SK-N-SH treated with all-trans-retinoic acid at 6 μM for 48 hours (cell line): Measurements from ENCODE around the gene CRACR2A.

Source experiments
- ATAC-seq: fragments of 200-7000 bp; cut with Tn5 transposase; 3 replicates; pipeline ENCODE4 v1.9.1; 2020; ENCODE audit warnings: mild to moderate bottlenecking, moderate library complexity
- ARNTL ChIP-seq: fragments of 450-650 bp; formaldehyde crosslinking; IDR thresholded peaks from 2 replicates; pipeline ENCODE4 v1.5.0; 2020; ENCODE audit warnings: low read depth, mild to moderate bottlenecking, moderate library complexity, borderline replicate concordance
- BACH2 ChIP-seq: fragments of 250-450 bp; sonication (Bioruptor Pico); IDR thresholded peaks from 2 replicates; pipeline ENCODE4 v1.9.0; 2021; ENCODE audit warnings: mild to moderate bottlenecking, borderline replicate concordance
- ESRRG ChIP-seq: fragments of 250-450 bp; sonication (Bioruptor Pico); IDR thresholded peaks from 2 replicates; pipeline ENCODE4 v1.6.1; 2021; ENCODE audit warnings: mild to moderate bottlenecking
- ISL1 ChIP-seq: fragments of 250-450 bp; sonication (Bioruptor Pico); IDR thresholded peaks from 2 replicates; pipeline ENCODE4 v2.1.2; 2022; ENCODE audit warnings: mild to moderate bottlenecking, moderate library complexity
- OSR1 ChIP-seq: fragments of 250-450 bp; sonication (Bioruptor Pico); IDR thresholded peaks from 2 replicates; pipeline ENCODE4 v1.8.0; 2022; ENCODE audit warnings: moderate library complexity, mild to moderate bottlenecking, inconsistent platforms
- PPARA ChIP-seq: fragments of 250-450 bp; sonication (Bioruptor Pico); IDR thresholded peaks from 2 replicates; pipeline ENCODE4 v1.5.0; 2020; ENCODE audit warnings: mild to moderate bottlenecking, borderline replicate concordance
- RARB ChIP-seq: fragments of 250-450 bp; sonication (Bioruptor Pico); IDR thresholded peaks from 2 replicates; pipeline ENCODE4 v1.8.0; 2021; ENCODE audit warnings: mild to moderate bottlenecking, moderate library complexity
- SNAI2 ChIP-seq: fragments of 250-450 bp; sonication (Bioruptor Pico); IDR thresholded peaks from 2 replicates; pipeline ENCODE4 v1.5.0; 2020; ENCODE audit warnings: mild to moderate bottlenecking, moderate library complexity
- TCF4 ChIP-seq: fragments of 250-450 bp; sonication (Bioruptor Pico); IDR thresholded peaks from 2 replicates; pipeline ENCODE4 v1.8.0; 2021; ENCODE audit warnings: mild to moderate bottlenecking, moderate library complexity, borderline replicate concordance
- TOX ChIP-seq: fragments of 250-450 bp; sonication (Bioruptor Pico); IDR thresholded peaks from 2 replicates; pipeline ENCODE4 v1.8.0; 2021; ENCODE audit warnings: mild to moderate bottlenecking, moderate library complexity, borderline replicate concordance
- ZC3H10 ChIP-seq: fragments of 250-450 bp; sonication (Bioruptor Pico); IDR thresholded peaks from 2 replicates; pipeline ENCODE4 v1.5.1; 2021; ENCODE audit warnings: mild to moderate bottlenecking, moderate library complexity
- ZFP3 ChIP-seq: fragments of 250-450 bp; sonication (Bioruptor Pico); IDR thresholded peaks from 2 replicates; pipeline ENCODE4 v1.5.0; 2020; ENCODE audit warnings: mild to moderate bottlenecking, moderate library complexity
- ZNF565 ChIP-seq: fragments of 450-650 bp; formaldehyde crosslinking; conservative IDR thresholded peaks from 2 replicates; pipeline ENCODE4 v1.5.0; 2020; ENCODE audit warnings: low read depth, mild to moderate bottlenecking, moderate library complexity
- ZNF8 ChIP-seq: fragments of 450-650 bp; formaldehyde crosslinking; IDR thresholded peaks from 2 replicates; pipeline ENCODE4 v1.5.0; 2020; ENCODE audit warnings: mild to moderate bottlenecking, moderate library complexity
- TF ChIP-seq, protein P1 (sequence below): fragments of 250-450 bp; sonication (Bioruptor Pico); IDR thresholded peaks from 2 replicates; pipeline ENCODE4 v1.8.0; 2020; ENCODE audit warnings: mild to moderate bottlenecking, moderate library complexity, borderline replicate concordance
- TF ChIP-seq, protein P2 (sequence below): fragments of 250-450 bp; sonication (Bioruptor Pico); IDR thresholded peaks from 2 replicates; pipeline ENCODE4 v1.5.1; 2021; ENCODE audit warnings: mild to moderate bottlenecking, moderate library complexity
- TF ChIP-seq, protein P3 (sequence below): fragments of 250-450 bp; sonication (Bioruptor Pico); IDR thresholded peaks from 2 replicates; pipeline ENCODE4 v1.8.0; 2021; ENCODE audit warnings: low read depth, mild to moderate bottlenecking, moderate library complexity, borderline replicate concordance
- TF ChIP-seq, protein P4 (sequence below): fragments of 250-450 bp; sonication (Bioruptor Pico); IDR thresholded peaks from 2 replicates; pipeline ENCODE4 v1.5.0; 2020; ENCODE audit warnings: mild to moderate bottlenecking, moderate library complexity
- TF ChIP-seq, protein P5 (sequence below): fragments of 250-450 bp; sonication (Bioruptor Pico); IDR thresholded peaks from 2 replicates; pipeline ENCODE4 v1.5.1; 2020; ENCODE audit warnings: low read depth, mild to moderate bottlenecking, moderate library complexity

The CRACR2A gene

DNA sequence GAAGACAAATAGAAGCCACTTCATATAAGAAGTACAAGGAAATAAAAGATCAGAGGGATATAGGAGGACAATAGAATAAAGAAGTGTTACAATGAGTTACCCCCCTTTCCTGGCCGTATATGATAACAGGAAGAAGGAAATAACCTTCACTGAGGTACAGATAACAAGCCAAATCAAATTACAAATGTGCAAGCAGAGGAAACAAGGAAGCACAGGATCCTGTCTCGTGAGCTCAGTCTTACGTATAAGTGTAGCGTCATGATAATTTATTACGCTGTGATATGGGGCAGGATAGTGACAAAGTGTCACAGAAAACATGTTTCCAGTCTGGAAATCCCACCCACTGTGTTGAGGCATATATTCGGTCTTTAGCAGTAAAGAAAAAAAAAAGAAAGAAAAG, 26.5 kb downstream of the CRACR2A start:
- TF ChIP-seq SNAI2 (CRISPR knock-in tag) (no peak), BACH2 (CRISPR knock-in tag) (no peak)
- TF ChIP-seq, protein P1, sequence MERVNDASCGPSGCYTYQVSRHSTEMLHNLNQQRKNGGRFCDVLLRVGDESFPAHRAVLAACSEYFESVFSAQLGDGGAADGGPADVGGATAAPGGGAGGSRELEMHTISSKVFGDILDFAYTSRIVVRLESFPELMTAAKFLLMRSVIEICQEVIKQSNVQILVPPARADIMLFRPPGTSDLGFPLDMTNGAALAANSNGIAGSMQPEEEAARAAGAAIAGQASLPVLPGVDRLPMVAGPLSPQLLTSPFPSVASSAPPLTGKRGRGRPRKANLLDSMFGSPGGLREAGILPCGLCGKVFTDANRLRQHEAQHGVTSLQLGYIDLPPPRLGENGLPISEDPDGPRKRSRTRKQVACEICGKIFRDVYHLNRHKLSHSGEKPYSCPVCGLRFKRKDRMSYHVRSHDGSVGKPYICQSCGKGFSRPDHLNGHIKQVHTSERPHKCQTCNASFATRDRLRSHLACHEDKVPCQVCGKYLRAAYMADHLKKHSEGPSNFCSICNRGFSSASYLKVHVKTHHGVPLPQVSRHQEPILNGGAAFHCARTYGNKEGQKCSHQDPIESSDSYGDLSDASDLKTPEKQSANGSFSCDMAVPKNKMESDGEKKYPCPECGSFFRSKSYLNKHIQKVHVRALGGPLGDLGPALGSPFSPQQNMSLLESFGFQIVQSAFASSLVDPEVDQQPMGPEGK, result no peak
- no peak for ATAC-seq

DNA sequence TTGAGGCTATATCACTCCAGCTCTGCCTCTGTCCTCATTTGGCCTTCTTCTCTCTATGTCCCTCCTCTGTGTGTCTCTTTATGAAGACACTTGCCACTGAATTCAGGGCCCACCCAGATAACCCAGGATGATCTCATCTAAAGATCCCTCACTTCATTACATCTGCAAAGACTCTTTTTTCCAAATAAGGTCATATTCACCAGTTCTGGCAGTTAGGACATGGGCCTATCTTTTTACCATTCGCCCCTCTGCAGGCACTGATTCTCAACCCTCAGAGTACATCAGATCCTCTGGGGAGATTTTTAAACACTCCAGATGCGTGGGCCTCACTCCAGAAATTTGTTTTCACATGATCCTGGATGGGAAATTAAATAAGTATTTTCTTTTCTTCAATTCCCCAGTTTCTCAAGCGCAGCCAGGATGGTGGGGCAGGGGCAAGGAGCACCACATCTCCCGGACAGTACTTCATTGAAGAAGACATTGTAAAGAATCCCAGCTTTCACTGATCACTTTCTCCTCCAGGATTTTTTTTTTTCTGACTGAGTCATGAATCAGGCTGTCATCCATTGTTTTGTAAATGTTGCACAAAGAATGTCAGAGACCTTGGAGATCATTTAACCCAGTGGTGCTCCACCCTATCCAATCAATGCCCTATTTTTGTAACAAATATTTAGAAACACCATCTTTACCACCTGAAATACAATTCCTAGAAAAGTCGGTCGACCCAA, 27.4 kb downstream of the CRACR2A start:
- ATAC-seq, result no peak
- TF ChIP-seq, protein P2, sequence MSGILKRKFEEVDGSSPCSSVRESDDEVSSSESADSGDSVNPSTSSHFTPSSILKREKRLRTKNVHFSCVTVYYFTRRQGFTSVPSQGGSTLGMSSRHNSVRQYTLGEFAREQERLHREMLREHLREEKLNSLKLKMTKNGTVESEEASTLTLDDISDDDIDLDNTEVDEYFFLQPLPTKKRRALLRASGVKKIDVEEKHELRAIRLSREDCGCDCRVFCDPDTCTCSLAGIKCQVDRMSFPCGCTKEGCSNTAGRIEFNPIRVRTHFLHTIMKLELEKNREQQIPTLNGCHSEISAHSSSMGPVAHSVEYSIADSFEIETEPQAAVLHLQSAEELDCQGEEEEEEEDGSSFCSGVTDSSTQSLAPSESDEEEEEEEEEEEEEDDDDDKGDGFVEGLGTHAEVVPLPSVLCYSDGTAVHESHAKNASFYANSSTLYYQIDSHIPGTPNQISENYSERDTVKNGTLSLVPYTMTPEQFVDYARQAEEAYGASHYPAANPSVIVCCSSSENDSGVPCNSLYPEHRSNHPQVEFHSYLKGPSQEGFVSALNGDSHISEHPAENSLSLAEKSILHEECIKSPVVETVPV (CRISPR knock-in tag), result no peak
- TF ChIP-seq ESRRG (no peak), TOX (no peak), ARNTL (CRISPR knock-in tag) (no peak), ZFP3 (CRISPR knock-in tag) (no peak), ZNF8 (no peak), RARB (CRISPR knock-in tag) (no peak), TCF4 (CRISPR knock-in tag) (no peak), ISL1 (CRISPR knock-in tag) (no peak), ZNF565 (no peak), PPARA (CRISPR knock-in tag) (no peak), ZC3H10 (no peak), OSR1 (CRISPR knock-in tag) (no peak)
- TF ChIP-seq, protein P3, sequence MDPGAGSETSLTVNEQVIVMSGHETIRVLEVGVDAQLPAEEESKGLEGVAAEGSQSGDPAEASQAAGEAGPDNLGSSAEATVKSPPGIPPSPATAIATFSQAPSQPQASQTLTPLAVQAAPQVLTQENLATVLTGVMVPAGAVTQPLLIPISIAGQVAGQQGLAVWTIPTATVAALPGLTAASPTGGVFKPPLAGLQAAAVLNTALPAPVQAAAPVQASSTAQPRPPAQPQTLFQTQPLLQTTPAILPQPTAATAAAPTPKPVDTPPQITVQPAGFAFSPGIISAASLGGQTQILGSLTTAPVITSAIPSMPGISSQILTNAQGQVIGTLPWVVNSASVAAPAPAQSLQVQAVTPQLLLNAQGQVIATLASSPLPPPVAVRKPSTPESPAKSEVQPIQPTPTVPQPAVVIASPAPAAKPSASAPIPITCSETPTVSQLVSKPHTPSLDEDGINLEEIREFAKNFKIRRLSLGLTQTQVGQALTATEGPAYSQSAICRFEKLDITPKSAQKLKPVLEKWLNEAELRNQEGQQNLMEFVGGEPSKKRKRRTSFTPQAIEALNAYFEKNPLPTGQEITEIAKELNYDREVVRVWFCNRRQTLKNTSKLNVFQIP (CRISPR knock-in tag), result no peak
- TF ChIP-seq, protein P4, sequence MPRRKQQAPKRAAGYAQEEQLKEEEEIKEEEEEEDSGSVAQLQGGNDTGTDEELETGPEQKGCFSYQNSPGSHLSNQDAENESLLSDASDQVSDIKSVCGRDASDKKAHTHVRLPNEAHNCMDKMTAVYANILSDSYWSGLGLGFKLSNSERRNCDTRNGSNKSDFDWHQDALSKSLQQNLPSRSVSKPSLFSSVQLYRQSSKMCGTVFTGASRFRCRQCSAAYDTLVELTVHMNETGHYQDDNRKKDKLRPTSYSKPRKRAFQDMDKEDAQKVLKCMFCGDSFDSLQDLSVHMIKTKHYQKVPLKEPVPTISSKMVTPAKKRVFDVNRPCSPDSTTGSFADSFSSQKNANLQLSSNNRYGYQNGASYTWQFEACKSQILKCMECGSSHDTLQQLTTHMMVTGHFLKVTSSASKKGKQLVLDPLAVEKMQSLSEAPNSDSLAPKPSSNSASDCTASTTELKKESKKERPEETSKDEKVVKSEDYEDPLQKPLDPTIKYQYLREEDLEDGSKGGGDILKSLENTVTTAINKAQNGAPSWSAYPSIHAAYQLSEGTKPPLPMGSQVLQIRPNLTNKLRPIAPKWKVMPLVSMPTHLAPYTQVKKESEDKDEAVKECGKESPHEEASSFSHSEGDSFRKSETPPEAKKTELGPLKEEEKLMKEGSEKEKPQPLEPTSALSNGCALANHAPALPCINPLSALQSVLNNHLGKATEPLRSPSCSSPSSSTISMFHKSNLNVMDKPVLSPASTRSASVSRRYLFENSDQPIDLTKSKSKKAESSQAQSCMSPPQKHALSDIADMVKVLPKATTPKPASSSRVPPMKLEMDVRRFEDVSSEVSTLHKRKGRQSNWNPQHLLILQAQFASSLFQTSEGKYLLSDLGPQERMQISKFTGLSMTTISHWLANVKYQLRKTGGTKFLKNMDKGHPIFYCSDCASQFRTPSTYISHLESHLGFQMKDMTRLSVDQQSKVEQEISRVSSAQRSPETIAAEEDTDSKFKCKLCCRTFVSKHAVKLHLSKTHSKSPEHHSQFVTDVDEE (CRISPR knock-in tag), result no peak
- TF ChIP-seq, protein P5, sequence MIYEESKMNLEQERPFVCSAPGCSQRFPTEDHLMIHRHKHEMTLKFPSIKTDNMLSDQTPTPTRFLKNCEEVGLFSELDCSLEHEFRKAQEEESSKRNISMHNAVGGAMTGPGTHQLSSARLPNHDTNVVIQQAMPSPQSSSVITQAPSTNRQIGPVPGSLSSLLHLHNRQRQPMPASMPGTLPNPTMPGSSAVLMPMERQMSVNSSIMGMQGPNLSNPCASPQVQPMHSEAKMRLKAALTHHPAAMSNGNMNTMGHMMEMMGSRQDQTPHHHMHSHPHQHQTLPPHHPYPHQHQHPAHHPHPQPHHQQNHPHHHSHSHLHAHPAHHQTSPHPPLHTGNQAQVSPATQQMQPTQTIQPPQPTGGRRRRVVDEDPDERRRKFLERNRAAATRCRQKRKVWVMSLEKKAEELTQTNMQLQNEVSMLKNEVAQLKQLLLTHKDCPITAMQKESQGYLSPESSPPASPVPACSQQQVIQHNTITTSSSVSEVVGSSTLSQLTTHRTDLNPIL (CRISPR knock-in tag), result no peak

DNA sequence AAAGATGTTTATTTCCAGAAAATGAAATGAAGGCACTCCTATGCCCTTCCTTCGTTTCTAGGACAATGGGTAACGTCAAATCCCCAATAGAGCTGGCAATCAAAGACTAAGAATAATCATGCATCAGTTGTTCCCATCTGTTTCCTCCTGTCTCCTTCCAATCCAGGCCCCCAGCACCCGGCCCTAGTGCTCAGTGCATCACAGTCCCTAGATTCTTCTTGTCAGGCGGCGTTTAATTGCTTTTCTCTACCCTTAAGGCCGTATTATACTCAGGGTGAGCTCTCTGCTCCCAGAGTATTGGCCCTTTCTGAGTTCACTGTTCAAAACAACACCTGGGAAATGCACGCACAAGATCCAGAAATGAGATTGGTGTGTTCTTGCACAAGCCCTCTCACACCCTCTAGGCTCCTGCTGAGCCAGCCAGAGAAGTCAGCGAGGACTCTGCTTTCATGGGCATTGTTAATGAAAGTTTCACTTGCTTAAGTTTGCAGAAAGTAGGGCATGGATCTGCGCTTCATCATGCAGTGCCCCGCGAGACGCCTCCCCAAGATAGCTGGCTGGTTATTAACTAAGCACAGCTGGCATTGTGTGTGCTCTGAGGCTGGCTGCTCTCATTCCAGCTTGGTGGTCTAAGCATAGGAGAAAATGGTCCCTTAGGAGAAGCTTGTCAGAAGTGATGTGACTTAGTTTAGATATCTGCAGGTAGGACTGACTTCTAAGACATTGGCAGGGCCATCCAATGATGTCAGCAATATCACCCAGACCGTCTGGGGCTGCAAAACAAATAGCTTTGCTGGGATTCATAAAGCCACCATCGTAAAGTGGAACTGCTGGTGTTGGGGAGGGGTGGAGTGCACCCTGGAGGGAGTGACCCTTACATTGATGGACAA, 28.7 kb downstream of the CRACR2A start:
- no peak for TF ChIP-seq TOX
- ATAC-seq, result no peak
